Stimulated activated CD4-positive, alpha-beta T cell treated with anti-CD3 and anti-CD28 coated beads, Interleukin-4, amount 100 ng/mL, for 24 hours (primary cell): ENCODE measurements around the gene NLK.
"Not testable (repeated sequence)": the region's sequence is repeated elsewhere in the genome, so short reads cannot be mapped to it uniquely, and the experiment has no call there.

Experiments used
- DNase-seq: peaks from one replicate; pipeline ENCODE4 v3.0.0-alpha.2; 2020

The NLK gene

GRCh38 chr17:28042657-28042720, at the start of gene NLK:
Gene NLK (plus strand): TSS chr17:28042677. CDS start chr17:28042874, 197 bp downstream.
- DNase-seq = no peak

- no peak for DNase-seq
Measured at GRCh38 chr17:27993161-27993695, 49.2 kb upstream of the NLK start.

GRCh38 chr17:27993723-27994310, 48.7 kb upstream of the NLK start:
- no peak for DNase-seq

GRCh38 chr17:27994586-27994985, 47.9 kb upstream of the NLK start:
- no peak for DNase-seq

GRCh38 chr17:27995554-27995953, 46.9 kb upstream of the NLK start:
- no peak for DNase-seq

- no peak for DNase-seq
Measured at GRCh38 chr17:27996202-27997043, 46.1 kb upstream of the NLK start.

- no peak for DNase-seq
Measured at GRCh38 chr17:27997044-27997401, 45.5 kb upstream of the NLK start.

GRCh38 chr17:27997522-27997921, 45.0 kb upstream of the NLK start:
- DNase-seq = no peak

- no peak for DNase-seq
Measured at GRCh38 chr17:28001149-28001548, 41.3 kb upstream of the NLK start.

GRCh38 chr17:28004344-28004743, 38.1 kb upstream of the NLK start:
- no peak for DNase-seq

GRCh38 chr17:28007925-28008324, 34.6 kb upstream of the NLK start:
- not testable (repeated sequence) for DNase-seq

- no peak for DNase-seq
Measured at GRCh38 chr17:28008513-28008912, 34.0 kb upstream of the NLK start.

GRCh38 chr17:28010406-28010805, 32.1 kb upstream of the NLK start:
- DNase-seq = no peak

GRCh38 chr17:28018439-28019070, 23.9 kb upstream of the NLK start:
- DNase-seq = no peak

GRCh38 chr17:28020515-28020914, 22.0 kb upstream of the NLK start:
- no peak for DNase-seq

GRCh38 chr17:28029044-28029443, 13.4 kb upstream of the NLK start:
- no peak for DNase-seq

- no peak for DNase-seq
Measured at GRCh38 chr17:28030386-28030785, 12.1 kb upstream of the NLK start.

GRCh38 chr17:28031174-28031573, 11.3 kb upstream of the NLK start:
- no peak for DNase-seq

- DNase-seq = no peak
Measured at GRCh38 chr17:28033972-28034714, 8.3 kb upstream of the NLK start.

GRCh38 chr17:28035452-28035851, 7.0 kb upstream of the NLK start:
- DNase-seq = not testable (repeated sequence)

- not testable (repeated sequence) for DNase-seq
Measured at GRCh38 chr17:28035884-28036283, 6.6 kb upstream of the NLK start.

GRCh38 chr17:28038802-28039201, 3.7 kb upstream of the NLK start:
- no peak for DNase-seq

- no peak for DNase-seq
Measured at GRCh38 chr17:28039251-28039650, 3.2 kb upstream of the NLK start.

- no peak for DNase-seq
Measured at GRCh38 chr17:28040406-28040805, 2.1 kb upstream of the NLK start.
